Measurements from ENCODE around the gene PXMP4. TPM values are rescaled to one million over a fixed set of nuclear protein-coding genes. Genes with fewer than 3 reads are reported as not detected.
"Not testable (repeated sequence)": the region's sequence is repeated elsewhere in the genome, so short reads cannot be mapped to it uniquely, and the experiment has no call there.

The PXMP4 gene
- total RNA-seq, 1 donor from 2014 or later, result 9.2 TPM

GRCh38 chr20:33704197-33704924, 15.7 kb downstream of the PXMP4 start:
- DNase-seq (ENCODE audit: extremely low read depth, low read depth, low spot score), result no peak

GRCh38 chr20:33703498-33704137, 16.5 kb downstream of the PXMP4 start:
- DNase-seq (ENCODE audit: extremely low read depth, low read depth, low spot score), result no peak

GRCh38 chr20:33702861-33703260, 17.2 kb downstream of the PXMP4 start:
- DNase-seq (ENCODE audit: extremely low read depth, low read depth, low spot score), result no peak

GRCh38 chr20:33701629-33702450, 18.3 kb downstream of the PXMP4 start:
- DNase-seq (ENCODE audit: extremely low read depth, low read depth, low spot score), result no peak

GRCh38 chr20:33700696-33701441, 19.2 kb downstream of the PXMP4 start:
- not testable (repeated sequence) for DNase-seq (ENCODE audit: extremely low read depth, low read depth, low spot score)

GRCh38 chr20:33698966-33699365, 21.1 kb downstream of the PXMP4 start:
- not testable (repeated sequence) for DNase-seq (ENCODE audit: extremely low read depth, low read depth, low spot score)

GRCh38 chr20:33697129-33697528, 23.0 kb downstream of the PXMP4 start:
- no peak for DNase-seq (ENCODE audit: extremely low read depth, low read depth, low spot score)

GRCh38 chr20:33696448-33696847, 23.7 kb downstream of the PXMP4 start:
- DNase-seq (ENCODE audit: extremely low read depth, low read depth, low spot score), result no peak

- DNase-seq (ENCODE audit: extremely low read depth, low read depth, low spot score), result no peak
Measured at GRCh38 chr20:33694639-33695012, 25.5 kb downstream of the PXMP4 start.

GRCh38 chr20:33693741-33694638, 26.1 kb downstream of the PXMP4 start:
- DNase-seq (ENCODE audit: extremely low read depth, low read depth, low spot score), result no peak

GRCh38 chr20:33693289-33693688, 26.8 kb downstream of the PXMP4 start:
- no peak for DNase-seq (ENCODE audit: extremely low read depth, low read depth, low spot score)

GRCh38 chr20:33689973-33690372, 30.1 kb downstream of the PXMP4 start:
- DNase-seq (ENCODE audit: extremely low read depth, low read depth, low spot score), result no peak

- no peak for DNase-seq (ENCODE audit: extremely low read depth, low read depth, low spot score)
Measured at GRCh38 chr20:33689493-33689892, 30.6 kb downstream of the PXMP4 start.

GRCh38 chr20:33688938-33689424, 31.1 kb downstream of the PXMP4 start:
- DNase-seq (ENCODE audit: extremely low read depth, low read depth, low spot score), result no peak

GRCh38 chr20:33687993-33688937, 31.8 kb downstream of the PXMP4 start:
- DNase-seq (ENCODE audit: extremely low read depth, low read depth, low spot score), result no peak

- no peak for DNase-seq (ENCODE audit: extremely low read depth, low read depth, low spot score)
Measured at GRCh38 chr20:33687370-33687915, 32.7 kb downstream of the PXMP4 start.

GRCh38 chr20:33686984-33687366, 33.1 kb downstream of the PXMP4 start:
- no peak for DNase-seq (ENCODE audit: extremely low read depth, low read depth, low spot score)
